K562 (cell line): ENCODE results near the gene ATG4D.

Experiments used
- BRCA1 ChIP-seq, 2 experiments: fragments of 450-650 bp in 1 of 2; sonication (generic) in 1 of 2; formaldehyde crosslinking in 1 of 2; IDR thresholded peaks; 2 replicates each; pipeline versions ENCODE4 v1.5.0 to v1.6.1; 2017 to 2020; ENCODE audit warnings: mild to moderate bottlenecking in 1 of 2, missing genetic modification reagents in 1 of 2
- CREM ChIP-seq: IDR thresholded peaks from 2 replicates; pipeline ENCODE4 v1.6.1; 2014; ENCODE audit warnings: antibody characterized with exemption, low read depth
- EP300 ChIP-seq: IDR thresholded peaks from 2 replicates; pipeline ENCODE4 v1.6.1; 2012; ENCODE audit warnings: low read length, improper control_type of control experiment
- FOXM1 ChIP-seq, 2 experiments: fragments of 450-650 bp in 1 of 2; sonication (generic) in 1 of 2; formaldehyde crosslinking in 1 of 2; IDR thresholded peaks; 2 replicates each; pipeline versions ENCODE4 v1.6.1 to v1.9.0; 2017 to 2022; ENCODE audit warnings: low read depth in 2 of 2, mild to moderate bottlenecking in 2 of 2, missing genetic modification reagents in 1 of 2, moderate library complexity in 1 of 2
- GTF2F1 ChIP-seq: IDR thresholded peaks from 2 replicates; pipeline ENCODE4 v1.6.1; 2011; ENCODE audit warnings: low read depth, low read length, improper control_type of control experiment
- RBM25 ChIP-seq: fragments of 200-400 bp; formaldehyde crosslinking; IDR thresholded peaks from 2 replicates; pipeline ENCODE4 v1.6.1; 2018; ENCODE audit warnings: low read length, low read depth, moderate library complexity; ENCODE audit not compliant: severe bottlenecking
- RCOR1 ChIP-seq, 2 experiments: IDR thresholded peaks; 2 replicates each; pipeline ENCODE4 v1.6.1; 2012; ENCODE audit warnings: low read depth in 2 of 2, low read length in 2 of 2, borderline replicate concordance in 1 of 2, improper control_type of control experiment in 1 of 2
- XRCC4 ChIP-seq: IDR thresholded peaks from one replicate; pipeline ENCODE4 v1.6.1; 2011; ENCODE audit not compliant: insufficient read depth, insufficient read length; ENCODE audit errors: extremely low read depth

DNA sequence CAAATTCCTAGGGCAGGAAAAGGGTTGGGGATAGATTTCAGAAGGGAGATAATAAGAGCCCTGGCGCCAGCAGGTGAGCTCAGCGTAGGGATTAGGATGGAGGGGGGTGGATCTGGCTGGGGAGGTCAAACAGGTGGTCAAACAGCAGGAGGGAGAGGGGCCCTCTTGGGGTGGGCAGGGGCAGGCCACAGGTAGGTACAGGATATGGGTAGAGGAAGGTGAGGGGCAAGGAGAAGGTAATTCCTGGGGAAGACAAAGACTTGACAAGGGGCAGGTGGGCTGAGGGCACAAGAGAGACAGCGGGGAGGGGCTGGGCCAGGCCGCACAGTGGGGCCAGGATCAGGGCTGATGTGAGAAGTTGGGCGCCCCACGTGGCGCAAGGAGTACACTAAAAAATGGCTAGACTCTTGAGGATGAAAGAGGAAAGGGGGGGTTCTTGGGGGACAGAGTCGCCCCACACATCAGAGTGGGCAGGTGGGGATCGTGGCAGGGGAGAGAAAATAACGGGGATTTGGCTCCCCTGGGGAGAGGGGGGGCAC, 21.4 kb downstream of the ATG4D start:
- TF ChIP-seq FOXM1 (IDR thresholded peaks at IDR 0.05; ENCODE audit: low read depth) (no peak), FOXM1 (CRISPR knock-in tag; IDR thresholded peaks at IDR 0.05; ENCODE audit: low read depth) (no peak), RCOR1 (IDR thresholded peaks at IDR 0.05; ENCODE audit: borderline replicate concordance in 1 of 2, low read depth in 2 of 2, low read length in 2 of 2) (0 out of 4 replicates have a peak, but pooled peaks of 1 of the 2 experiments have one; percentile 7), RBM25 (no peak), EP300 (no peak), GTF2F1 (no peak), BRCA1 (IDR thresholded peaks at IDR 0.05) (no peak), BRCA1 (CRISPR knock-in tag; IDR thresholded peaks at IDR 0.05) (no peak), XRCC4 (no peak), CREM (no peak; the same call in 1 of the 2 replicates)
